Measurements from ENCODE around the gene ADNP2.

DNA sequence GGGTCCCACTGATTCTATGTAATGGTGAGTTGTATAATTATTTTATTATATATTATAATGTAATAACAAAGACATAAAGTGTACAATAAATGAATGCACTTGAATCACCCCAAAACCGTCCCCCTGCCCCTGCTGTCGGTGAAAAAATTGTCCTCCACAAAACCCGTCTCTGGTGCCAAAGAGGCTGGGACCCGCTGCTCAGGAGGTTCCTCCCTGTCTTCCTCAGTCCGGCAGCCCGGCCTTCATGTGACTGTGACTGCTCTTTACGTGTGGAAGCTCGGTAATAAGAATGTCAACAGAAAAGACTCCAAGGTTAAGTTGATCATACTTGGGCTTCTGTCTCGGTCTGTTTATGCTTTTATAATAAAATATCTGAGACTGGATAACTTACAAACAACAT lies 32.7 kb upstream of the ADNP2 start:
- TF ChIP-seq, protein P1, sequence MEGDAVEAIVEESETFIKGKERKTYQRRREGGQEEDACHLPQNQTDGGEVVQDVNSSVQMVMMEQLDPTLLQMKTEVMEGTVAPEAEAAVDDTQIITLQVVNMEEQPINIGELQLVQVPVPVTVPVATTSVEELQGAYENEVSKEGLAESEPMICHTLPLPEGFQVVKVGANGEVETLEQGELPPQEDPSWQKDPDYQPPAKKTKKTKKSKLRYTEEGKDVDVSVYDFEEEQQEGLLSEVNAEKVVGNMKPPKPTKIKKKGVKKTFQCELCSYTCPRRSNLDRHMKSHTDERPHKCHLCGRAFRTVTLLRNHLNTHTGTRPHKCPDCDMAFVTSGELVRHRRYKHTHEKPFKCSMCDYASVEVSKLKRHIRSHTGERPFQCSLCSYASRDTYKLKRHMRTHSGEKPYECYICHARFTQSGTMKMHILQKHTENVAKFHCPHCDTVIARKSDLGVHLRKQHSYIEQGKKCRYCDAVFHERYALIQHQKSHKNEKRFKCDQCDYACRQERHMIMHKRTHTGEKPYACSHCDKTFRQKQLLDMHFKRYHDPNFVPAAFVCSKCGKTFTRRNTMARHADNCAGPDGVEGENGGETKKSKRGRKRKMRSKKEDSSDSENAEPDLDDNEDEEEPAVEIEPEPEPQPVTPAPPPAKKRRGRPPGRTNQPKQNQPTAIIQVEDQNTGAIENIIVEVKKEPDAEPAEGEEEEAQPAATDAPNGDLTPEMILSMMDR (IDR thresholded peaks at IDR 0.05; ENCODE audit: extremely low read depth in 1 of 2, insufficient read depth in 1 of 2, low read depth in 1 of 2, low read length in 2 of 2): no peak
- no peak for TF ChIP-seq JUN (IDR thresholded peaks at IDR 0.05; ENCODE audit: borderline replicate concordance, insufficient read depth, insufficient read length, low read depth)
- TF ChIP-seq, protein P2, sequence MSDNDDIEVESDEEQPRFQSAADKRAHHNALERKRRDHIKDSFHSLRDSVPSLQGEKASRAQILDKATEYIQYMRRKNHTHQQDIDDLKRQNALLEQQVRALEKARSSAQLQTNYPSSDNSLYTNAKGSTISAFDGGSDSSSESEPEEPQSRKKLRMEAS (IDR thresholded peaks at IDR 0.05; ENCODE audit: insufficient read depth, insufficient read length): no peak
- no peak for TF ChIP-seq POLR2A (IDR thresholded peaks at IDR 0.05; ENCODE audit: low read depth, low read length)
- no peak for TF ChIP-seq EZH2 (IDR thresholded peaks at IDR 0.05; ENCODE audit: borderline replicate concordance, low read depth, low read length, severe bottlenecking)
- TF ChIP-seq FOS (IDR thresholded peaks at IDR 0.05; ENCODE audit: borderline replicate concordance, insufficient read depth, low read length): no peak
- no peak for TF ChIP-seq POLR2AphosphoS5 (IDR thresholded peaks at IDR 0.05; ENCODE audit: insufficient read depth, low read depth, low read length)
- TF ChIP-seq MYC (IDR thresholded peaks at IDR 0.05; ENCODE audit: low read depth, low read length): no peak
- TF ChIP-seq GATA2 (IDR thresholded peaks at IDR 0.05; ENCODE audit: insufficient read depth, insufficient read length, low read depth, low read length): no peak
